Stimulated activated CD8-positive, alpha-beta memory T cell treated with anti-CD3 and anti-CD28 coated beads, Interleukin-15, amount 100 ng/mL, for 4 hours (primary cell): ENCODE results near the gene APC.
"Not testable (repeated sequence)": the region's sequence is repeated elsewhere in the genome, so short reads cannot be mapped to it uniquely, and the experiment has no call there.

ENCODE experiments used
- DNase-seq, 2 donors: peaks; one replicate each; pipeline ENCODE4 v3.0.0-alpha.2; 2020; ENCODE audit warnings: low read depth in 2 of 2

The APC gene

GRCh38 chr5:112857866-112858265 lies 120.2 kb downstream of the APC start:
- DNase-seq, result no peak

GRCh38 chr5:112860571-112860928 lies 122.9 kb downstream of the APC start:
- DNase-seq, result not testable (repeated sequence)

- peak; percentile 80 to 82 for DNase-seq
Measured at GRCh38 chr5:112860929-112861637, 123.4 kb downstream of the APC start, which contains the start of gene SRP19. Gene SRP19, plus strand, starts transcription at chr5:112861287. Its CDS starts 90 bp downstream, at chr5:112861377.

- no peak for DNase-seq
Measured at GRCh38 chr5:112861638-112861985, 123.9 kb downstream of the APC start.

- DNase-seq, result no peak
Measured at GRCh38 chr5:112862085-112862484, 124.4 kb downstream of the APC start.

GRCh38 chr5:112863549-112863948 lies 125.9 kb downstream of the APC start:
- no peak for DNase-seq

GRCh38 chr5:112865128-112865527 lies 127.4 kb downstream of the APC start:
- no peak for DNase-seq

- DNase-seq, result no peak
Measured at GRCh38 chr5:112866739-112867138, 129.1 kb downstream of the APC start.

- DNase-seq, result no peak
Measured at GRCh38 chr5:112867411-112867810, 129.7 kb downstream of the APC start.

- DNase-seq, result no peak
Measured at GRCh38 chr5:112869948-112870347, 132.3 kb downstream of the APC start.

GRCh38 chr5:112870966-112871365 lies 133.3 kb downstream of the APC start:
- no peak for DNase-seq

- no peak for DNase-seq
Measured at GRCh38 chr5:112876362-112876761, 138.7 kb downstream of the APC start.

- DNase-seq, result no peak
Measured at GRCh38 chr5:112878101-112878500, 140.4 kb downstream of the APC start.

GRCh38 chr5:112878760-112879159 lies 141.1 kb downstream of the APC start:
- peak in 1 of 2 donors; percentile 49 for DNase-seq

- no peak for DNase-seq
Measured at GRCh38 chr5:112880219-112880964, 142.7 kb downstream of the APC start.

GRCh38 chr5:112883192-112883591 lies 145.5 kb downstream of the APC start:
- DNase-seq, result no peak

GRCh38 chr5:112885001-112885400 lies 147.3 kb downstream of the APC start:
- DNase-seq, result no peak

GRCh38 chr5:112886975-112887374 lies 149.3 kb downstream of the APC start:
- no peak for DNase-seq

GRCh38 chr5:112892066-112892465 lies 154.4 kb downstream of the APC start:
- not testable (repeated sequence) for DNase-seq

- no peak for DNase-seq
Measured at GRCh38 chr5:112892776-112893175, 155.1 kb downstream of the APC start.

GRCh38 chr5:112895682-112896081 lies 158.0 kb downstream of the APC start:
- DNase-seq, result no peak
